CD14-positive monocyte (primary cell): ENCODE measurements around the gene TBC1D9B. TPM values are rescaled to one million over a fixed set of nuclear protein-coding genes. Genes with fewer than 3 reads are reported as not detected.
"Not testable (repeated sequence)": the region's sequence is repeated elsewhere in the genome, so short reads cannot be mapped to it uniquely, and the experiment has no call there.

Source experiments
- DNase-seq, 3 donors: peaks; one replicate each; pipeline ENCODE4 v3.0.0-alpha.2; 2011 to 2022
- H2AFZ ChIP-seq: 2 replicates; pipeline ENCODE4 v1.6.0; 2012; ENCODE audit warnings: mild to moderate bottlenecking, low read depth, low read length, inconsistent platforms; ENCODE audit not compliant: insufficient read depth, poor library complexity, severe bottlenecking
- H3K27ac ChIP-seq, 2 donors: 1 replicate in 1 of 2; 2 replicates in 1 of 2; pipeline ENCODE4 v1.5.1; 2012 to 2013; ENCODE audit warnings: low read length in 2 of 2, control low read depth in 1 of 2, inconsistent platforms in 1 of 2, low read depth in 1 of 2, mild to moderate bottlenecking in 1 of 2
- H3K27me3 ChIP-seq, 2 donors: one replicate each; pipeline versions ENCODE4 v1.6.0 to v1.6.1; 2011 to 2013; ENCODE audit warnings: low read length in 2 of 2; ENCODE audit not compliant: control insufficient read depth in 2 of 2, insufficient read depth in 2 of 2
- H3K36me3 ChIP-seq, 2 donors: replicated peaks in 1 of 2; 1 replicate in 1 of 2; 2 replicates in 1 of 2; pipeline versions ENCODE4 v1.5.1 to v1.6.1; 2012 to 2013; ENCODE audit warnings: low read length in 2 of 2, control low read depth in 1 of 2, inconsistent platforms in 1 of 2, mild to moderate bottlenecking in 1 of 2; ENCODE audit not compliant: insufficient read depth in 2 of 2, control insufficient read depth in 1 of 2
- H3K4me1 ChIP-seq, 2 donors: 1 replicate in 1 of 2; 2 replicates in 1 of 2; pipeline versions ENCODE4 v1.5.1 to v1.6.1; 2012 to 2013; ENCODE audit warnings: low read length in 2 of 2, control low read depth in 1 of 2, inconsistent platforms in 1 of 2, mild to moderate bottlenecking in 1 of 2, moderate library complexity in 1 of 2; ENCODE audit not compliant: insufficient read depth in 2 of 2, control insufficient read depth in 1 of 2
- H3K4me2 ChIP-seq: replicated peaks from 2 replicates; pipeline ENCODE3; 2012; ENCODE audit warnings: low read length, moderate library complexity, mild to moderate bottlenecking; ENCODE audit not compliant: poor library complexity, severe bottlenecking; ENCODE audit errors: extremely low read depth
- H3K4me3 ChIP-seq, 3 experiments: fragments of 200-600 bp in 1 of 3; sonication (generic) in 1 of 3; replicated peaks in 1 of 3; 1 replicate in 2 of 3; 2 replicates in 1 of 3; pipeline ENCODE4 v1.5.1; 2011 to 2013; ENCODE audit warnings: low read length in 3 of 3, mild to moderate bottlenecking in 3 of 3, control low read depth in 2 of 3, low read depth in 2 of 3, inconsistent platforms in 1 of 3, moderate library complexity in 1 of 3
- H3K79me2 ChIP-seq: 2 replicates; pipeline ENCODE4 v1.6.0; 2012; ENCODE audit warnings: mild to moderate bottlenecking, control low read depth, inconsistent platforms, low read length, moderate library complexity; ENCODE audit not compliant: insufficient read depth
- H3K9ac ChIP-seq: 2 replicates; pipeline ENCODE4 v1.6.0; 2017; ENCODE audit warnings: low read length, mild to moderate bottlenecking; ENCODE audit not compliant: insufficient read depth, poor library complexity, severe bottlenecking
- H3K9me3 ChIP-seq, 2 donors: replicated peaks in 1 of 2; 1 replicate in 1 of 2; 2 replicates in 1 of 2; pipeline versions ENCODE4 v1.5.1 to v1.6.1; 2012 to 2013; ENCODE audit warnings: low read length in 2 of 2, control low read depth in 1 of 2; ENCODE audit not compliant: control insufficient read depth in 1 of 2, insufficient read depth in 1 of 2
- H4K20me1 ChIP-seq: 2 replicates; pipeline ENCODE4 v1.6.0; 2012; ENCODE audit warnings: mild to moderate bottlenecking, low read length, control low read depth, moderate library complexity; ENCODE audit not compliant: insufficient read depth
- H3K27ac Mint-ChIP-seq, 7 donors: one replicate each; pipeline ENCODE4 v1.8.0; 2020; ENCODE audit warnings: mild to moderate bottlenecking in 7 of 7, mixed read lengths in 7 of 7, moderate library complexity in 6 of 7, inconsistent platforms in 2 of 7
- H3K27me3 Mint-ChIP-seq, 3 donors: one replicate each; pipeline ENCODE4 v1.8.0; 2021 to 2022; ENCODE audit warnings: low read depth in 3 of 3, mild to moderate bottlenecking in 3 of 3, mixed read lengths in 3 of 3, moderate library complexity in 3 of 3, inconsistent platforms in 1 of 3
- H3K36me3 Mint-ChIP-seq, 2 donors: one replicate each; pipeline ENCODE4 v1.8.0; 2020; ENCODE audit warnings: mixed read lengths in 2 of 2, inconsistent platforms in 1 of 2, mild to moderate bottlenecking in 1 of 2
- H3K4me1 Mint-ChIP-seq: one replicate; pipeline ENCODE4 v1.8.0; 2020; ENCODE audit warnings: mild to moderate bottlenecking, mixed read lengths
- H3K4me3 Mint-ChIP-seq, 2 donors: one replicate each; pipeline ENCODE4 v1.8.0; 2020; ENCODE audit warnings: mild to moderate bottlenecking in 2 of 2, mixed read lengths in 2 of 2, moderate library complexity in 1 of 2
- H3K9me3 Mint-ChIP-seq, 7 donors: one replicate each; pipeline ENCODE4 v1.8.0; 2020 to 2022; ENCODE audit warnings: mixed read lengths in 7 of 7, mild to moderate bottlenecking in 6 of 7, moderate library complexity in 6 of 7, inconsistent platforms in 2 of 7
- CTCF ChIP-seq: fragments of 200-600 bp; IDR thresholded peaks from one replicate; pipeline ENCODE4 v1.8.0; 2022; ENCODE audit warnings: antibody characterized with exemption, mild to moderate bottlenecking
- WGBS: methylation state at CpG from one replicate; pipeline ENCODE4 v1.1.5; 2013; ENCODE audit warnings: missing lambda C conversion rate; ENCODE audit not compliant: insufficient coverage; 5-methylcytosine and 5-hydroxymethylcytosine counted together
- intact Hi-C, 2 donors: fragments of 100-400 bp; cut with micrococcal nuclease; formaldehyde crosslinking; loops; one replicate each; pipeline versions ENCODE4 v1.15.0 to v1.15.1; 2023
- polyA plus RNA-seq, 3 donors: library from polyadenylated mRNA; depleted of rRNA in 1 of 3; unstranded in 2 of 3; stranded (reverse) in 1 of 3; fragments of 300-500 nt in 2 of 3; fragments of >200 nt in 1 of 3; fragmentation: Illumina TruSeq in 2 of 3; gene quantifications; 1 replicate in 2 of 3; 2 replicates in 1 of 3; pipeline ENCODE4 v1.2.3, GENCODE V29; 2012 to 2021

TBC1D9B gene
- polyA plus RNA-seq, 3 donors: 13.4 to 116 (median 26.3) TPM

GRCh38 chr5:179872828-179873575, 34.7 kb downstream of the TBC1D9B start:
- H3K36me3 ChIP-seq: peaks cover 71 to 88% of the 10 kb centered on the region in 2 donors
- no peaks in the 10 kb centered on the region for H4K20me1 ChIP-seq
- no peaks in the 10 kb centered on the region for H3K27me3 ChIP-seq
- H3K4me1 Mint-ChIP-seq: peaks cover 9% of the 10 kb centered on the region
- no peak for DNase-seq
- no peak overlapping the region for H2AFZ ChIP-seq
- no peak overlapping the region for H3K27ac ChIP-seq
- H3K9ac ChIP-seq: no peak overlapping the region
- H3K9me3 Mint-ChIP-seq: no peaks in the 10 kb centered on the region
- H3K9me3 ChIP-seq: no peaks in the 10 kb centered on the region
- H3K36me3 Mint-ChIP-seq: peaks cover 74 to 89% of the 10 kb centered on the region in 2 donors
- H3K4me3 Mint-ChIP-seq: no peak overlapping the region
- TF ChIP-seq CTCF: no peak
- peaks cover 9 to 10% of the 10 kb centered on the region in 2 donors for H3K4me1 ChIP-seq
- H3K4me3 ChIP-seq: no peak overlapping the region
- H3K27me3 Mint-ChIP-seq: no peaks in the 10 kb centered on the region
- no peaks in the 10 kb centered on the region for H3K79me2 ChIP-seq
- intact Hi-C loops: no loop called here
- no peak overlapping the region for H3K4me2 ChIP-seq
- no peak overlapping the region for H3K27ac Mint-ChIP-seq
- WGBS: 95% methylated on average over 6 of the region's 14 CpGs

GRCh38 chr5:179872055-179872827, 35.5 kb downstream of the TBC1D9B start:
- Histone ChIP-seq H3K4me1 (peaks cover 9 to 10% of the 10 kb centered on the region in 2 donors), H3K36me3 (peaks cover 72 to 90% of the 10 kb centered on the region in 2 donors), H3K27ac (no peak overlapping the region), H3K79me2 (no peaks in the 10 kb centered on the region), H4K20me1 (no peaks in the 10 kb centered on the region), H3K9ac (no peak overlapping the region), H3K4me3 (no peak overlapping the region), H2AFZ (no peak overlapping the region), H3K4me2 (no peak overlapping the region), H3K9me3 (no peaks in the 10 kb centered on the region), H3K27me3 (no peaks in the 10 kb centered on the region)
- no peaks in the 10 kb centered on the region for H3K9me3 Mint-ChIP-seq
- H3K27ac Mint-ChIP-seq: peak overlapping the region in 1 of 7 donors; percentile 25
- no peak for DNase-seq
- intact Hi-C loops: no loop called here
- no peak overlapping the region for H3K4me3 Mint-ChIP-seq
- no peaks in the 10 kb centered on the region for H3K27me3 Mint-ChIP-seq
- WGBS: 98% methylated on average over 11 of the region's 18 CpGs
- H3K4me1 Mint-ChIP-seq: peaks cover 9% of the 10 kb centered on the region
- TF ChIP-seq CTCF: no peak
- peaks cover 74 to 92% of the 10 kb centered on the region in 2 donors for H3K36me3 Mint-ChIP-seq

GRCh38 chr5:179871533-179871932, 36.2 kb downstream of the TBC1D9B start:
- H3K4me1 ChIP-seq, H3K27me3 Mint-ChIP-seq, H3K27ac ChIP-seq, intact Hi-C loops, H2AFZ ChIP-seq, H3K9me3 ChIP-seq, H4K20me1 ChIP-seq, H3K27ac Mint-ChIP-seq, DNase-seq, H3K9me3 Mint-ChIP-seq, H3K79me2 ChIP-seq, H3K4me2 ChIP-seq, H3K9ac ChIP-seq, H3K4me3 ChIP-seq, H3K4me3 Mint-ChIP-seq, H3K4me1 Mint-ChIP-seq, H3K27me3 ChIP-seq: not testable (repeated sequence)
- peaks cover 79 to 97% of the 10 kb centered on the region in 2 donors for H3K36me3 ChIP-seq
- WGBS: 100% methylated on average over 2 of the region's 14 CpGs
- H3K36me3 Mint-ChIP-seq: peaks cover 80 to 93% of the 10 kb centered on the region in 2 donors
